Smooth muscle cell (in vitro differentiated cells): ENCODE results near the gene NIT2. TPM values are rescaled to one million over a fixed set of nuclear protein-coding genes. Genes with fewer than 3 reads are reported as not detected.

Source experiments
- DNase-seq: peaks from one replicate; lab custom pipeline; 2025; ENCODE audit not compliant: unreplicated experiment; lab: John Stamatoyannopoulos, UW
- H2AFZ ChIP-seq: fragments of 200-600 bp; sonication (generic); 2 replicates; pipeline ENCODE4 v1.6.0; 2016; ENCODE audit warnings: antibody characterized with exemption, low read depth, mild to moderate bottlenecking
- H3F3A ChIP-seq: fragments of 200-600 bp; sonication (generic); 2 replicates; pipeline ENCODE4 v1.6.0; 2017; ENCODE audit warnings: antibody characterized with exemption, low read depth
- H3K27ac ChIP-seq: fragments of 200-600 bp; sonication (generic); 2 replicates; pipeline ENCODE4 v1.5.1; 2016; ENCODE audit warnings: low read depth, mild to moderate bottlenecking
- H3K27me3 ChIP-seq: fragments of 200-600 bp; sonication (generic); 2 replicates; pipeline ENCODE4 v1.6.1; 2016; ENCODE audit warnings: low read depth, mild to moderate bottlenecking
- H3K36me3 ChIP-seq: fragments of 200-600 bp; sonication (generic); 2 replicates; pipeline ENCODE4 v1.5.1; 2016; ENCODE audit warnings: low read depth
- H3K4me1 ChIP-seq: fragments of 200-600 bp; sonication (generic); 2 replicates; pipeline ENCODE4 v1.5.1; 2016; ENCODE audit warnings: low read depth
- H3K4me2 ChIP-seq: fragments of 200-600 bp; sonication (generic); 2 replicates; pipeline ENCODE4 v1.6.0; 2016; ENCODE audit warnings: mild to moderate bottlenecking
- H3K4me3 ChIP-seq: fragments of 200-600 bp; sonication (generic); 2 replicates; pipeline ENCODE4 v1.5.1; 2016; ENCODE audit warnings: mild to moderate bottlenecking
- H3K79me2 ChIP-seq: fragments of 200-600 bp; sonication (generic); 2 replicates; pipeline ENCODE4 v1.6.0; 2016; ENCODE audit warnings: low read depth, mild to moderate bottlenecking
- H3K9ac ChIP-seq: fragments of 200-600 bp; sonication (generic); 2 replicates; pipeline ENCODE4 v1.6.0; 2016; ENCODE audit warnings: low read depth
- H3K9me3 ChIP-seq: fragments of 200-600 bp; sonication (generic); replicated peaks from 2 replicates; pipeline ENCODE4 v1.5.1; 2016; ENCODE audit warnings: low read depth
- H4K20me1 ChIP-seq: fragments of 200-600 bp; sonication (generic); 2 replicates; pipeline ENCODE4 v1.6.0; 2016; ENCODE audit warnings: low read depth
- CTCF ChIP-seq: fragments of 200-600 bp; sonication (generic); IDR thresholded peaks from 2 replicates; pipeline ENCODE4 v1.5.1; 2017; ENCODE audit warnings: borderline replicate concordance, mild to moderate bottlenecking, antibody characterized with exemption; ENCODE audit not compliant: insufficient read depth, poor library complexity, severe bottlenecking
- WGBS: methylation state at CpG from one replicate; pipeline ENCODE4 v1.1.7; 2016; ENCODE audit warnings: low lambda C conversion rate; 5-methylcytosine and 5-hydroxymethylcytosine counted together
- polyA plus RNA-seq: library from polyadenylated mRNA; unstranded; fragments of >200 nt; fragmentation: Nextera tagmentation; extraction: Ambion mirVana; gene quantifications from 2 replicates; pipeline ENCODE4 v1.2.1, GENCODE V29; 2016
- total RNA-seq: library from RNA; depleted of rRNA; stranded (reverse); fragments of >200 nt; gene quantifications from 2 replicates; pipeline ENCODE4 v1.2.3, GENCODE V29; 2014

NIT2 gene
- total and polyA plus RNA-seq, 2 experiments from 2014 or later, result 16.5 to 46.5 TPM

GRCh38 chr3:100400780-100401673 lies 66.5 kb downstream of the NIT2 start, which contains the start of the genes LNP1 and TOMM70:
TSS of gene LNP1 (plus strand) at chr3:100401539. CDS start at chr3:100429730, 28,191 bp downstream.
TSS of gene TOMM70 (minus strand) at chr3:100401089. CDS start at chr3:100400949, 140 bp downstream.
- Histone ChIP-seq H3K9me3 (no peaks in the 10 kb centered on the region), H3K27me3 (no peaks in the 10 kb centered on the region), H3F3A (no peaks in the 10 kb centered on the region), H3K4me1 (peaks cover 25% of the 10 kb centered on the region), H2AFZ (peak within 1 kb of the TSS; percentile 91), H3K9ac (peak within 1 kb of the TSS; percentile 94), H3K36me3 (no peaks in the 10 kb centered on the region), H3K4me3 (peak within 1 kb of the TSS; percentile 83), H3K4me2 (peak within 1 kb of the TSS; percentile 96), H4K20me1 (peaks cover 47% of the 10 kb centered on the region), H3K79me2 (peaks cover 78% of the 10 kb centered on the region), H3K27ac (peak within 1 kb of the TSS; percentile 96)
- 1% methylated on average over 63 of the region's 64 CpGs for WGBS
- DNase-seq, result peak; percentile 77
- no peak for TF ChIP-seq CTCF

- H2AFZ ChIP-seq, result peak overlapping the region; percentile 91
- under 1% methylated on average over 23 of the region's 23 CpGs for WGBS
- peaks cover 72% of the 10 kb centered on the region for H3K79me2 ChIP-seq
These were observed 67.1 kb downstream of the NIT2 start for GRCh38 chr3:100401674-100402041.

DNA sequence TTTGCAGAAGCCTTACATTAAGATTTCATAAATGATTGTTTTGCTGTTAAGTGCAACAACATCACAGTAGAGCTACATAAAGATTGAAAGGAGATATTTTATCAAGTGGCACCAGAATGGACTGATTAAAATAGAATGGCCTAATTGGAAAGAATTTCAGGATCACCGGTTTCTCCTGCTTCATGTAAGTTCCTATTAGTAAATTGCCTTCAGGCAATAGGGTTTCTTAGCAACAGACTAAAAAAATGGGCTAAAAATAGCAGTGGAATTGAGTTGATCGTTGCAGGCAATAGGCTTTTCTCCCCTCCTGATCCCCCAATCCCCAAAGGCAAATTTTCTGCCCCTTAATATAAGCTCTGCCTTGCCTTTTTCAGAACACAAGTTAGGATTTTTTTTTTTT lies 67.7 kb downstream of the NIT2 start:
- H3K27ac ChIP-seq, result peak overlapping the region; percentile 96
- peaks cover 69% of the 10 kb centered on the region for H3K79me2 ChIP-seq
- no peak for DNase-seq

More at GRCh38 chr3:100401674-100402041, 67.1 kb downstream of the NIT2 start:
- DNase-seq, result no peak
- Histone ChIP-seq H3K27ac (peak overlapping the region; percentile 96), H3K4me2 (peak overlapping the region; percentile 96), H3K9me3 (no peaks in the 10 kb centered on the region), H3K4me1 (peaks cover 25% of the 10 kb centered on the region), H3F3A (no peaks in the 10 kb centered on the region), H3K36me3 (no peaks in the 10 kb centered on the region), H4K20me1 (peaks cover 41% of the 10 kb centered on the region), H3K4me3 (peak overlapping the region; percentile 83), H3K9ac (peak overlapping the region; percentile 94), H3K27me3 (no peaks in the 10 kb centered on the region)
- no peak for TF ChIP-seq CTCF

More for the DNA sequence above, 67.7 kb downstream of the NIT2 start:
- Histone ChIP-seq H3K9me3 (no peaks in the 10 kb centered on the region), H2AFZ (peak overlapping the region; percentile 91), H3K4me3 (peak overlapping the region; percentile 83), H3K4me1 (peaks cover 25% of the 10 kb centered on the region), H3K27me3 (no peaks in the 10 kb centered on the region), H3K9ac (peak overlapping the region; percentile 94), H3K36me3 (no peaks in the 10 kb centered on the region), H3F3A (no peaks in the 10 kb centered on the region), H3K4me2 (peak overlapping the region; percentile 96), H4K20me1 (peaks cover 35% of the 10 kb centered on the region)
- 2% methylated on average over 2 of the region's 2 CpGs for WGBS
- TF ChIP-seq CTCF, result no peak
